Smooth muscle cell of the coronary artery (primary cell): ENCODE data around the gene FNDC5. TPM values are rescaled to one million over a fixed set of nuclear protein-coding genes. Genes with fewer than 3 reads are reported as not detected.

ENCODE experiments used
- total RNA-seq: library from RNA; depleted of rRNA; stranded (reverse); fragments of >200 nt; gene quantifications from 2 replicates; pipeline ENCODE4 v1.2.3, GENCODE V29; 2014; ENCODE audit warnings: low replicate concordance

Gene FNDC5
- 2.0 and 8.7 TPM in 2 replicates for total RNA-seq

DNA sequence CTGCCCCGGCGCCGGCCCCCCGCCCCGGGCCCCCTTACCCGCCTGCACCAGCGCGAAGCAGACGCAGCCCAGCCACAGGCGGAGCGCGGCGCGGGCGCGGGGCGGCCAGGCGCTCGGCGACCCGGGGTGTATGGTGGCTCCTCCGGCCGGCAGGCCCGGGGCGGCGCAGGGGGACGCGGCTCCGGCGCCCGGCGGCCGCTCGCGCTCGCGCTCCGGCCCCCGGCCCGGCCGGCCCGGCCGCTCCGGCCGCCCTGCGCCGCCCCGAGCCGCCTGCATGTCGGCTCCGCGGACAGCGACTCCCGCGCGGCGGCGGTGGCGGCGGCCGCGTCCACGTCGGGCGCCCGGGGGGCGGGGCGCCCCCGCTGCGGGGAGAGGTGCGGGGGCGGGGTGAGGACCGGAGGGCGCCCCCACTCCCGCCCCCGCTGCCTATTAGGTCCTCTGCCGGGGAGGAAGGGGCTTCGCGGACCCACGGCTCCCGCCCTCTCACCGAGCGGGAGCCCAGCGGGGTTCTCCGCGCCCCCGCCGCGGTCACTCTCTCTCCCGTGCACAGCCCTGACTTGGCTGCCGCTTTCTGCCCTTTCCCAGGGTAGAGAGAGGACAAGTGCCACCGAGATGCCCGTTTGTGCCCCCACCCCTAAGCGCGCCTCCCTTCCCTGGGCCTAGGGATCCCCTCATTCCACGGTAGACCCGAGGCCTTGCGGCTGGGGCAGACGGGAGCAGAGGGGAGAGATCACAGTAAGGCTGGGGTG lies at the start of gene FNDC5:
Gene FNDC5, minus strand, starts transcription at position 298 of the 749 bp plus-strand sequence.

GRCh38 chr1:32900956-32901822 lies 30.5 kb upstream of the FNDC5 start, which contains the start of gene TMEM54:
TMEM54 (minus strand) TSS chr1:32901389; CDS start chr1:32901238, 151 bp downstream.

DNA sequence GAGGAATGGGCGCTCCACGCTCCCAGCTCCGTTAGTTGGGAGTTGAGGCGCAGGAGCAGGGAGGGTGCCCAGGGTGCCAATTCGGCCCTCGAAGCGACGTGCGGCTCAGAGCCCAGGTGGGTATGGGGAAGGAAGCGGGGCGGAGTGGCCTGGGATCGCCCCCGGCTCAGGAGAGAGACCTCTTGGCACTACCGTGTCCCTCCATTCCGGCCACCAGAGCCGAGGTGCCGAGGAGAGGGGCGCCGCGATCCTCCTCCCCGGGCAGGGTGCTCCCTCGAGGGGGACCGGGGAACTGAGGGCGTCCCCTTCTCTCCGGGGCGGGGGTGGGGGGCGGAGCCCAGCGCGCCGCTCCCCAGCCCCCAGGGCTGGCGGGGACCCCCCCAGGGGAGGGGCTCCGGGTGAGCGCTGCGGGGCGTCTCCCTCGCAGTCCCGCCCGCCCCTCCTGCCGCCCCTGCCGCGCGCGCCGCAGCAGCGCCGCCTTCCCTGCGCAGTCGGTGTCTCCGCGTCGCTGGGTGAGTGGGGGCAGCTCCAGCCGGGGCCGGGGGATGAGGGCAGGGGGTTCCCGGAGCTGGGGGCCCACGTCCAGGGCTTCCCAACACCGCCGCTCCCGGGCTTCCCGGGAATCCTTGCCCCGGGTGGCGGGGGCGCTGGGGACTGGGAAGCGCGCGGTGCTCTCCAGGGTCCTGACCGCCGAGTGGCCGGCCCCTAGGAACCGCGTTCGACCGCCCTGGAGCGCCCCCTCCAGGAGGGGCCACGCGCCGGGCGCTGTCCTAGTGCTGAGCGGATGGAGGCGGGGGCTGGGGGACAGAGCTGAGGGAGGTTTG lies 15.5 kb upstream of the FNDC5 start, which contains the start of gene HPCA:
Gene HPCA, plus strand, starts transcription at position 488 of the 824 bp plus-strand sequence. CDS start 2,408 bp downstream, outside the sequence.

GRCh38 chr1:32817159-32817814 lies 53.4 kb downstream of the FNDC5 start, which contains the start of the genes S100PBP and YARS1:
S100PBP (plus strand) TSS chr1:32817653; CDS start chr1:32826100, 8,447 bp downstream.
YARS1 (minus strand) TSS chr1:32817358; CDS start chr1:32817244, 114 bp downstream.

Other genes starting within 250 kb of the FNDC5 start
- 47.3 and 64.0 TPM in 2 replicates for gene ZBTB8OS, start 220.4 kb downstream of the FNDC5 start, total RNA-seq
- 72.9 and 93.5 TPM in 2 replicates for gene RBBP4, start 219.7 kb downstream of the FNDC5 start, total RNA-seq
- 39.5 and 52.4 TPM in 2 replicates for gene SYNC, start 168.1 kb downstream of the FNDC5 start, total RNA-seq
- 70.1 and 160 TPM in 2 replicates for gene YARS1, start 53.6 kb downstream of the FNDC5 start, total RNA-seq
- 28.9 and 77.8 TPM in 2 replicates for gene S100PBP, start 53.3 kb downstream of the FNDC5 start, total RNA-seq
- not detected in 2 replicates for gene HPCA, start 15.6 kb upstream of the FNDC5 start, total RNA-seq
- 15.3 and 55.1 TPM in 2 replicates for gene TMEM54, start 30.5 kb upstream of the FNDC5 start, total RNA-seq
- 13.7 and 14.6 TPM in 2 replicates for gene RNF19B, start 93.9 kb upstream of the FNDC5 start, total RNA-seq
- gene AK2, start 166.0 kb upstream of the FNDC5 start, total RNA-seq: 36.4 and 88.5 TPM in 2 replicates
- 4.8 and 10.2 TPM in 2 replicates for gene AZIN2, start 210.2 kb upstream of the FNDC5 start, total RNA-seq